Right ventricle myocardium inferior (tissue), 1 donor: Measurements from ENCODE around the gene ANO9. TPM values are rescaled to one million over a fixed set of nuclear protein-coding genes. Genes with fewer than 3 reads are reported as not detected.
"Not testable (repeated sequence)": the region's sequence is repeated elsewhere in the genome, so short reads cannot be mapped to it uniquely, and the experiment has no call there.

Source experiments
- ATAC-seq: fragments of 200-7000 bp; cut with Tn5 transposase; one replicate; pipeline ENCODE4 v1.9.1; 2020; ENCODE audit warnings: mild to moderate bottlenecking, moderate library complexity
- DNase-seq: peaks from one replicate; pipeline ENCODE4 v3.0.0; 2021; ENCODE audit errors: missing footprints
- intact Hi-C: fragments of 100-400 bp; cut with DNase I; formaldehyde crosslinking; loops from one replicate; pipeline ENCODE4 v1.11.0; 2022
- total RNA-seq: library from RNA; stranded (reverse); fragmentation: NEBNext Ultra II Directional; extraction: Animal tissue kit (Norgen Biotek cat#: 25700); gene quantifications from one replicate; pipeline ENCODE4 v1.2.1, GENCODE V29; 2021
- donor health status: DM: no; HTN: yes; CAD: no; lungs with severe emphysema.

ANO9 gene
- total RNA-seq, 1 donor from 2014 or later, result 0.41 TPM

DNA sequence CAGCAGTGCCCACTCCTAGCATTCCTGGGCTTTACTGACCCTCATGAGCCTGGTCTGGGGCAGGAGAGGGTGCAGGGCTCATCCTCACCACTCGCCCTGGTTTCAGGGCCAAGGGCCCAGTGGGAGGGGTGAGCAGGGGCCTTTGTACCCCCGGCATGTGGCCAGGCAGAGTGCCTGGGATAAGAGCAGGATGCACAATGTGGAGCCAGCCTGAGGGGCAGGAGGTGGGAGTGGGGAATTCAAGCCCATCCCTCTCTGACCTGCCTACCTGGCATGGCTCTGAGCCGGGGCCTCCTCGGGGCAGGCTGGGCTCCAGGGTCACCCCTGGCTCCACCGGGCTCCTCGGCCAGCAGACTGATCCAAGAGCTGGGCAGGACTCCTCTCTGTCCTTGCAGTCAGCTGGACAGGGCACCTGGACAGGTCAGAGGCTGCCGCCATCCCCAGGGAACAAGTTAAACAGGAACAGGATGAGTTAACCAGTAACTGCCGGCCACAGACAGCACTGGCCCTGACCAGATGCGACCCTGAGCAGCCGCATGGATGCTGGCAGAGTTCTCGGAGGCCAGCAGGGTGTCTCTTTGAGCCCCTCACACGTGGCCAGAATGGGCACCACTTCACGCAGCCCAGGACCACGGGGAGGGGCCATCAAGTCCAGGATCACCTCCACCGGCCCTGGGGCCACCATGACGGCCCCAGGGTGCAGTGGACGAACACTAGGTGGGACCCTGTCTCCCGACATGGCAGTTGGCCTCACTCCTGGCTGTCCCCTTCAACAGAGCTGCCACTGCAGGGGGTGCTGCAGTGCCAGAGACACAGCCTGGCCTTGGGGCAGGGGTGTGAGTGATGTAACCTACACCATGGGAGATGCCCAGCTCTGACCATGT lies 32.0 kb downstream of the ANO9 start:
- DNase-seq (peak; percentile 57), ATAC-seq (no peak)
- intact Hi-C loops, result loop anchor here (5.0 kb wide), 1 partner anchor 107 kb away; no protein-coding TSS in a partner anchor

DNA sequence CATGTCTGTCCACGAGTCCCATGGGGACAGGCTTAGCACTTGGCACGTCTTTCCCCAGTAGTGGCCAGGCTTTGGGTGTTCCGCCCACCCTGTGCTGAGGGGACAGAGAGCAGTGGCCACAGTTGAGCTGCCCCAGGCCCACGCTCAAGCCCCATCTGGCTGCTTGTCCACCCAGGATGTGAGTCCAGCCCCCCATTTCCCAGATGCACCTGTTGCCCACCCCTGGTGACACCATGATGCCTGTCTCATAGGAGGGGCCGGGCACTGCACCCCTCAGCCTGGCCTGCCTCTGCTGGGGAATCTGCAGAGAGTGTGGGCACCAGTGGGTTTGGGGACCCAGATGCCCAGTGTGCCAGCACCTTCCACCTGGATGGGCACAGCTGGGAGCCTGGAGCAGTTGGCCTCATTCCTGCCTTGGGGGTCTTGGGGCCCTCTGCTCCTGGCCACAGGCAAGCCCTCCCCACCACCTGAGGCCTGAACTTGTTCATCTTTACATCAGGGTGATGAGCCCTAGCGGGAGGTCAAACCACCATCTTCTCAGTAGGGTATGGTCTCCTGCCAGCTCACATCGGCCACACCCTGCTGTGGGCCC lies 32.7 kb downstream of the ANO9 start:
- ATAC-seq, result no peak
- DNase-seq, result peak; percentile 69
- intact Hi-C loops, result loop anchor here (5.0 kb wide), 1 partner anchor 108 kb away; no protein-coding TSS in a partner anchor

DNA sequence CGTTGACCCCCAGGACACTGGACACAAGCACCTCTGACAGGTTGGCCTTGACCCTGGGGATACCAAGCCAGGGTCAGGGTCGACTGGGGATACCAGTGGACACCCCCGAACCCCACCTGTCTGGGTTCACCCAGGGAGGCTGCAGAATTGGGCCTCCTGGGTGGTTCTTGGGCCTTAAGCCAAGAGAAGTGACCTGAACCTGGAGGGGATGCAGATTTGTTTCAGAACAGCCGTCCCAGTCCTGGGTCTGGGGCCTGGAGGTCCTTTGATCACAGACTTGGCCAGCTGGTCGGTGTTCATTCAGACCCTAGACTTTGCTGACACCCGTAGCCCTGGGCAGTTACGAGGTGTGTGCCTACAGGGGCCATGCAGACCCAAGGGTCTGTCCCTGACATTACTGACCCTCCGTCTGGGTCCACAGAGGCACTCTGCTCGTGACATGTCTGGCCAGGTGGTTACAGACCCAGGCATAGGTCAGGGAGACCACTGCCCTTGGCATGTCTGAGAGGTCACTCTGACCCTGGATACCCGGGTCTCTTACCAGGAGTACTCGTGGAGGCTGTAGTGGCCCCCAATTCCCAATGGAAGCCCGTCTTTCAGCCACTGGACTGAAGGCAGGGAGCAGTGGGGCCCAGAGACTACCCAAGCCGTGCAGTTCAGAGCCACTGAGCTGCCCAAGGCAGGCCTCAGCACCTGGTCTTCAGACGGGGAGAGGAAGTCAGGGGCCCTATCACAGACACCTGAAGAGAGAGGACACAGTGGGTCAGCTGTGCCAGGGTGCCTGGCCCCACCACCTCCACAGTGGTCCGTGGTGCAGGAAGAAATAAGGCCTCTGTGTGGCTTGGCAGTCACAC lies 33.4 kb downstream of the ANO9 start:
- ATAC-seq (no peak), DNase-seq (peak; percentile 65)
- intact Hi-C loops, result loop anchor here (5.0 kb wide), 1 partner anchor 109 kb away; no protein-coding TSS in a partner anchor

DNA sequence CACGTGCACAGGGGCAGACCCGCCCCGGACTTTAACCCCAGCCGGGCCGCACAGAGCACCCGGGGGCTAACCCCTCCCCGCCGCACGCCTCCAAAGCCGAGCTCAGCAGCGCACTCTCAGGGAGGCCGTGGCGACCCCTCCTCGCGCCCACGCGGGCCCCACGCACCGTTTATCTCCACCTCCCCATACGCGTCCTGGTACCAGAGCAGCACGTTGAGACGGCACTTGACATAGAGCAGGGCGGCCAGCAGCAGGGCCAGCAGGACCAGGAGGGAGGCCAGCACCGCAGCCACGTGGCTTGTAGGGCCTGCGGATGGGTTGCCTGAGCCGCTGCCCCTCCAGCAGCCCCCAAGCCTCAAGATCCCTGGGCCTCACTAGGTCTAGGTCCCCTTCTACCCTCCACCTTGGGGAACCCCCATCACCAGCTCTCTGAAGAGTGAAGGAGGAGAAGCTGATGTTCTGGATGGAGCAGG lies 34.1 kb downstream of the ANO9 start:
- intact Hi-C loops, result loop anchor here (2.0 to 5.0 kb wide), 2 partner anchors 41 to 110 kb away; no protein-coding TSS in a partner anchor
- DNase-seq (no peak), ATAC-seq (peak; percentile 18)

DNA sequence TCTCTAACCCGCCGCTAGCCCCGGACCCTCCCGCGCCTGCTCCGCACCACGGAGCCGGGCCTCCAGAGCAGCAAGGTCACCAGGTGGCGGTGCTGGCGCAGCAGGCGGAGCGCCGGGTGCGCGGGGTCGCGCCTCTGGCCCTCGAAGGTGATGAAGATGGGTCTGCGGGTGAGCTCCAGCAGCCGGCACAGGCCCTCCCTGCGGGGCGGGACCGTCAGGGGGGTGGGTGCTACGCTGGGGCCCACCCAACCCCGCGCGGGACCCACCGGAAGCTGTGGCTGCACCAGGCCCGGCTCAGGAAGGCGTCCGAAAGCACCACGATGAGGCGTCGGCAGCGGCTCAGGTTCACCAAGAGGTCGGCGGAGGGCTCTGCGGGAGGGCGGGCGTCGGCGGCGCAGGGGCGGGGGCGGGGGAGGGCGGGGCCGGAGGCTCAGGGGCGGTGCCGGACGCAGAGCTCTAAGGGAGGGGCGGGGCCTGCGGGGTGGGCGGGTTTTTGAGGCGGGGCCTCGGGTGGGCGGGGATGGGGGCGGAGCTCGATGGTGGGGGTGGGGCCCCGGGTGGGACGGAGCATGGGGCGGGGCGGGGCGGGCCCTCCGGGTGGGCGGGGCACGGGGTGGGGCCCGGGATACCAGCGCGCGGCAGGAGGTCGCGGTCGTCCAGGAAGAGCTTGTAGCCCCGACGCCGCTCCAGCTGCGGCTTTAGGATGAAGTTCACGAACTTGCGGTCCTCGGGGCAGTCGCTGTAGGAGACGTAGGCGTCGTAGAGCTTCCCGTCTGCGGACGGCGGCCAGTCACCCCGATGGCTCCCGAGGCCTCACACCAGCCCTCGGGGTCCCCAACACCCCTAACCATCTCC lies 34.8 kb downstream of the ANO9 start:
- intact Hi-C loops, result loop anchor here (2.0 to 5.0 kb wide), 2 partner anchors 42 to 110 kb away; no protein-coding TSS in a partner anchor
- peak; percentile 92 for DNase-seq
- ATAC-seq, result peak; percentile 71

DNA sequence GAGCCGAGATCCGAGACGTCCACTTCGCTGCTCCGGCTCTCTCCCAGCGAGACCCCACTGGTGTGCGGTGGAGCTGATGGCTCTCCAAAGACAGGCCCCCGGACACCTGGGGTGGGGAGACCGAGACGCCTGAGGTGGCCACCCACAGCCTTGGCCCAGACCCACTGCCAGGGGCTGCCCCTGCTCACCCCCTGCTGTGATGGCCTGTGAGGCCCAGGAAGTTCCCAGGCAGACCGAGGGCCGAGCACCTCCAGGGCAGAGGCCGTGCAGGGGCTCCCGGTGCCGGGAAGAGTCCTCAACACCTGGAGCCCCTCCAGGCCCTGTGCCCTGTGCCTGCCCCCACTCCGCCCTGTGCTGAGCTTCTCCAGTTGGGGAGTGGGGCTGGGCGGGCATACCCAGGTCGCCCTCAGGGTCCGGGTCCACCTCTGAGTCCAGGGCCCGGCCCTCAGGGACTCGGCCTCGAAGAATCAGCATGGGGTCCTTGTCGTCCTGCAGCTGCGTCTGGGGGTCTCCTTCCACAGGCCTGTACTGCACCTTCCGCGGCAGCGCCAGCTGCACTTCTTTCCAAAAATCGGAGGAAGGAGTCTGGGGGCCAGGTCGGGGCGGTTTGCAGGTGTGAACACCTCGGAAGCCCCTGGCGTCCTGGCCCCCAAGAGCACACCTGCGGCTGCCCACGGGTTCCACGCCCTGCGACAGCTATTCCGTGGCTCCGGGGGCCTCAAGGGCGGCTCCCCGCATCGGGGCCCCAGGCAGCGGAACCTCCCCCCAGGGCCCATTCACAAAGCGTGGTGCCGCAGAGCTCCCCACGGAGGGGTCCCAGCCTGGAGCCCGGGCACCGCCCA lies 35.6 kb downstream of the ANO9 start:
- ATAC-seq, result peak; percentile 1
- intact Hi-C loops, result loop anchor here (2.0 to 5.0 kb wide), 2 partner anchors 43 to 111 kb away; no protein-coding TSS in a partner anchor
- DNase-seq, result peak; percentile 69

DNA sequence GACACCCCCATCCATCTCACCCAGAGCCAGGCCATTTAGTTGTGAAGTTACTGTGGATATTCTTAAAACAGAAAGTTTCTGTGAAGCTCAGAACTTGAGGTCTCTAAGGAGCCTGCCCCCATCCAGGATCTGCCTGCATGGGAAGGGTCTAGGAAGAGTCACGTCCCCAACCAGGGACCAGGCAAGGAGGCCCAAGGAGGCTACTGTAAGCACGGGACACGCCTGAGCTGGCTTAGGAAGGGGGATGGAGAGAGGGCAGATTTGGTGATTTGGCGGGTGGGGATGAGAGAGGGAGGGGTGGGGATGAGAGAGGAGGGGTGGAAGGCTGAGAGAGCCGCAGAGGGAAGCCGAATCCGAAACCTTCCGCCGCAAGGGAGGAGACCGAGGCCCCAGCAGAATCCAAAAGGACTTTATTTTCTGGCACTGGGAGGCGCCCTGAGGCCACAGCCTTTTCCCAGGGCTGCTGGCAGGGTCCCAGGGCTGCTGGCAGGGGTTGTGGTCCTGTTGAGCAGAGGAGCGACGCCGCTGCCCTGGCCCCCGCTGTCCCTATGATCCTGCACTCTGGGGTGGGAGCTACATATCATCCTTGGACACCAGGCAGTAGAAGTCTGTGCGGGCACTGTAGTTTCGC lies 36.4 kb downstream of the ANO9 start:
- DNase-seq (peak; percentile 86), ATAC-seq (no peak)
- intact Hi-C loops, result loop anchor here (5.0 kb wide), 1 partner anchor 112 kb away; no protein-coding TSS in a partner anchor

DNA sequence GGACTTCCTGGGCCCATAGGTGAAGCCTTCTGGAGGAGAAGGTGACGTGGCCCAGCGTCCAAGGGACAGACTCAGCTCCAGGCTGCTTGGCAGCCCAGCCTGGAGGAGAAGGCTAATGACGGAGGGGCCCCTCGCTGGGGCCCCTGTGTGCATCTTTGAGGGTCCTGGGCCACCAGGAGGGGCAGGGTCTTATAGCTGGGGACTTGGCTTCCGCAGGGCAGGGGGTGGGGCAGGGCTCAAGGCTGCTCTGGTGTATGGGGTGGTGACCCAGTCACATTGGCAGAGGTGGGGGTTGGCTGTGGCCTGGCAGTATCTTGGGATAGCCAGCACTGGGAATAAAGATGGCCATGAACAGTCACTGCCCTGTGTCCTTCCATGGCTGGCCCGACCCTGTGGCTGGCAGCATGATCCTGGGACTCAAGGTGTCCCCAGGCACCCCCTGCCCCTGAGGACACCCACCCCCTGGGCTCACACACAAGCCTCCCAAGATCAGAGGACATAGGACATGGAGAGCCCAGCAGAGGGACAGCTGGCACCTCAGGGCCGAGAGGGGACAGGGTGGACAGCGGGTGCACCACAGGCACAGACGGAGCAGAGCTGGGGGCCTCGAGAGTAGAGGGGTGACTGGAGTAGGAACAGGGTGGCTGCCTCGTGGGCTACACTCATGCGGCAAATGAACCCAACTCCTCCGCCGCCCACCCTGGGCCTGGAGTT lies 37.1 kb downstream of the ANO9 start:
- DNase-seq, result peak; percentile 32
- intact Hi-C loops, result loop anchor here (5.0 kb wide), 1 partner anchor 113 kb away; no protein-coding TSS in a partner anchor
- ATAC-seq, result no peak

DNA sequence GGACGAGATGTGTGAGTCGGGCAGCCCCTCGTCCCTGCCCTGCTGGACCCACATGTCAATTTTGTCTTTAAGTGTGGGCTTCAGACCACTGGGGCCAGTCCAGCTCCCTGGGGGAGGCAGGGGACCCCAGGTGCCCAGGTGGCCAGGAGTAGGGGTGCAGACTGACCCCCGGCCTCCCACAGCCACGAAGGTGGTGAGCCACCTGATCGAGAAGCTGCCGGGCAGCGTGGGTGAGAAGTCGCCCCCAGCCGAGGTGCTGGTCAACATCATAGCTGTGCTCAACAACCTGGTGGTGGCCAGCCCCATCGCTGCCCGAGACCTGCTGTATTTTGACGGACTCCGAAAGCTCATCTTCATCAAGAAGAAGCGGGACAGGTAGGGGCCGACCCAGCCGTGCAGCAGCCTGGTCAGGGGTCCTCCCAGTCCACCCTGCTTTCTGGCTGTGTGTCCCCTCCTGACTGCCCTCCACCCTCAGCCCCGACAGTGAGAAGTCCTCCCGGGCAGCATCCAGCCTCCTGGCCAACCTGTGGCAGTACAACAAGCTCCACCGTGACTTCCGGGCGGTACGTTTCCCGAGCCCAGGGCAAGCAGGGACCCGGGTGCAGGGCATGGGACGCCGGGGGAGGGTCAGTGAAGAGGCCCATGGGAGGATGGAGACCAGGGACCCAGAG lies 37.9 kb downstream of the ANO9 start:
- no peak for ATAC-seq
- peak; percentile 63 for DNase-seq
- intact Hi-C loops, result no loop called here

DNA sequence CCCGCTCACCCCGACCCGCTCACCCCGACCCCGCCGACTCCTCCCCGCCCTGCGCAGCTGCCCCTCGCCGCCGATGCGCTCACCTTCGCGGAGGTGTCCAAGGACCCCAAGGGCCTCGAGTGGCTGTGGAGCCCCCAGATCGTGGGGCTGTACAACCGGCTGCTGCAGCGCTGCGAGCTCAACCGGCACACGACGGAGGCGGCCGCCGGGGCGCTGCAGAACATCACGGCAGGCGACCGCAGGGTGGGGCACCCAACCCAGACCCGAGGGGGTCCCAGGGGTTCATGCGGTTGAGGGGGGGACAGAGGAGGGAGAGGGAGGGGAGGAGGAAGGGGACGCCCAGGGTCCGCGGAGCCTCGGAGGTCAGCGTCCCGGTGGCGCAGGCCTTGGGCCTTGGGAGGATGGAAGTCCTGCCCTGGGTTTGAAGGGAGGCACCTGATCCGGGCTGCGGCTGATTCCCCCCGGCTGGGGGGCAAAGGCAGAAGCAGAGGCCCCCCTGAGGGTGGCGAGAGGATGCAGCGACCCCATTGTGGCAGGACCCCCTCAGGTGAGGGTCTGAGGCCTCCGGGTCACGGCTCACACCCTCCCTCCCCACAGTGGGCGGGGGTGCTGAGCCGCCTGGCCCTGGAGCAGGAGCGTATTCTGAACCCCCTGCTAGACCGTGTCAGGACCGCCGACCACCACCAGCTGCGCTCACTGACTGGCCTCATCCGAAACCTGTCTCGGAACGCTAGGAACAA lies 38.6 kb downstream of the ANO9 start:
- intact Hi-C loops, result no loop called here
- DNase-seq, result peak; percentile 18
- ATAC-seq, result no peak

DNA sequence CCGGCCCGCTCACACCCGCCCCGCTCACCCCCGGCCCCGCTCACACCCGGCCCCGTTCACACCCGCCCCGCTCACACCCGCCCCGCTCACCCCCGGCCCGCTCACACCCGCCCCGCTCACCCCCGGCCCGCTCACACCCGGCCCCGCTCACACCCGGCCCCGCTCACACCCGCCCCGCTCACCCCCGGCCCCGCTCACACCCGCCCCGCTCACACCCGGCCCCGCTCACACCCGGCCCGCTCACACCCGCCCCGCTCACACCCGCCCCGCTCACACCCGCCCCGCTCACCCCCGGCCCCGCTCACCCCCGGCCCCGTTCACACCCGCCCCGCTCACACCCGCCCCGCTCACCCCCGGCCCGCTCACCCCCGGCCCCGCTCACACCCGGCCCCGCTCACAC lies 40.6 kb downstream of the ANO9 start:
- ATAC-seq, intact Hi-C loops, DNase-seq: not testable (repeated sequence)

DNA sequence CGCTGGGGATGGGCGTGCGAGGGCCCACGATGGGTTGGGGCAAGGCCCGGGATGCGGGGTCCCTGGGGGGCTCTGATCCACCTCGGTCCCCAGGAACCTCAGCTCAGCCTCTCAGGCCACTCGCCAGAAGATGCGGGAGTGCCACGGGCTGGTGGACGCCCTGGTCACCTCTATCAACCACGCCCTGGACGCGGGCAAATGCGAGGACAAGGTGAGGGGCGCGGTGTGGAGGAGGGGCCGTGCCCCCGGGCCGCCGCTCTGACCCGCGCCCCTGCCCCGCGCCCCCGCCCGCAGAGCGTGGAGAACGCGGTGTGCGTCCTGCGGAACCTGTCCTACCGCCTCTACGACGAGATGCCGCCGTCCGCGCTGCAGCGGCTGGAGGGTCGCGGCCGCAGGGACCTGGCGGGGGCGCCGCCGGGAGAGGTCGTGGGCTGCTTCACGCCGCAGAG lies 41.5 kb downstream of the ANO9 start:
- intact Hi-C loops, result no loop called here
- no peak for ATAC-seq
- DNase-seq, result peak; percentile 46

DNA sequence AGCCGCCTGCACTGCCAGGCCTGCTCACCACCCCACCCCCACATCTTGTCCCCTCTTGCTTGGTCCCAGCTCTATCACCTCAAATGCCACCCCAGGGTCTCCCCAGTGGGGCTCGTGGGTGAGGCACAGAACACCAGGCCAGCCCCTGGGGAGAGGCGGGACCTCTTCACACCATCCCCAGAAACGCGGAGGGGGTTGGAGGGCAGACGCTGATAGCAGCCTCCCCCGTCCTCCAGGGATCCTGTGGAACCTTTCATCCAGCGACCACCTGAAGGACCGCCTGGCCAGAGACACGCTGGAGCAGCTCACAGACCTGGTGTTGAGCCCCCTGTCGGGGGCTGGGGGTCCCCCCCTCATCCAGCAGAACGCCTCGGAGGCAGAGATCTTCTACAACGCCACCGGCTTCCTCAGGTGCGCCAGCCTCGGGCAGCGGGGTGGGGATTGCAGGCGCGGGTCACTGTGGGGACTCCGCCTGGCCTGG lies 42.0 kb downstream of the ANO9 start:
- intact Hi-C loops, result no loop called here
- ATAC-seq, result no peak
- DNase-seq, result peak; percentile 35

DNA sequence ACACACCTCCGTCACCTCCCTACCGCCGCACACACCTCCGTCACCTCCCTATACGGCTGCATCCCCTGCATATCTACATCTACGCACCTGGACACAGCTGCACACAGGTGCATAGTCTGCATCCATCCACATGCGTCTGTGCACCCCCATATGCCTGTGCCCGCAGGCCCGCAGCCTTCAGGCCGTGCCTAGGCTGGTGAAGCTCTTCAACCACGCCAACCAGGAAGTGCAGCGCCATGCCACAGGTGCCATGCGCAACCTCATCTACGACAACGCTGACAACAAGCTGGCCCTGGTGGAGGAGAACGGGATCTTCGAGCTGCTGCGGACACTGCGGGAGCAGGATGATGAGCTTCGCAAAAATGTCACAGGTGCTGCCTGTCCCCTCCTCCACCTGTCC lies 43.0 kb downstream of the ANO9 start:
- peak; percentile 53 for DNase-seq
- intact Hi-C loops, result no loop called here
- ATAC-seq, result no peak
